ENCODE measurements around the gene SELENOK. TPM values are rescaled to one million over a fixed set of nuclear protein-coding genes. Genes with fewer than 3 reads are reported as not detected.

Gene SELENOK
- total RNA-seq, 1 donor from 2014 or later = 57.2 TPM

- DNase-seq (ENCODE audit: low spot score) = no peak
- Mint-ChIP-seq H3K9me3 (no peaks in the 10 kb centered on the region), H3K4me1 (ENCODE audit: low read depth) (no peaks in the 10 kb centered on the region), H3K4me3 (peak overlapping the region; percentile 63), H3K36me3 (ENCODE audit: low read depth) (no peaks in the 10 kb centered on the region), H3K27me3 (ENCODE audit: insufficient read depth) (peaks cover 48% of the 10 kb centered on the region), H3K27ac (no peak overlapping the region)
- intact Hi-C loops (cut with micrococcal nuclease) = no loop called here
Measured at GRCh38 chr3:53845881-53846133, 45.9 kb downstream of the SELENOK start.

GRCh38 chr3:53845103-53845880, 46.4 kb downstream of the SELENOK start:
- intact Hi-C loops (cut with micrococcal nuclease) = no loop called here

GRCh38 chr3:53844262-53845102, 47.2 kb downstream of the SELENOK start:
- Mint-ChIP-seq H3K9me3 (no peaks in the 10 kb centered on the region), H3K27me3 (ENCODE audit: insufficient read depth) (peaks cover 54% of the 10 kb centered on the region), H3K4me3 (no peak overlapping the region), H3K4me1 (ENCODE audit: low read depth) (no peaks in the 10 kb centered on the region), H3K27ac (no peak overlapping the region), H3K36me3 (ENCODE audit: low read depth) (no peaks in the 10 kb centered on the region)
- intact Hi-C loops (cut with micrococcal nuclease) = no loop called here
- no peak for DNase-seq (ENCODE audit: low spot score)

More at GRCh38 chr3:53845103-53845880, 46.4 kb downstream of the SELENOK start:
- no peaks in the 10 kb centered on the region for H3K9me3 Mint-ChIP-seq
- H3K27ac Mint-ChIP-seq = no peak overlapping the region
- H3K27me3 Mint-ChIP-seq (ENCODE audit: insufficient read depth) = peaks cover 53% of the 10 kb centered on the region
- no peaks in the 10 kb centered on the region for H3K36me3 Mint-ChIP-seq (ENCODE audit: low read depth)
- no peak for DNase-seq (ENCODE audit: low spot score)
- no peaks in the 10 kb centered on the region for H3K4me1 Mint-ChIP-seq (ENCODE audit: low read depth)
- peak overlapping the region; percentile 63 for H3K4me3 Mint-ChIP-seq

GRCh38 chr3:53843195-53844177, 48.2 kb downstream of the SELENOK start:
- Mint-ChIP-seq H3K4me3 (no peak overlapping the region), H3K27me3 (ENCODE audit: insufficient read depth) (peaks cover 54% of the 10 kb centered on the region), H3K4me1 (ENCODE audit: low read depth) (no peaks in the 10 kb centered on the region), H3K27ac (no peak overlapping the region), H3K36me3 (ENCODE audit: low read depth) (no peaks in the 10 kb centered on the region), H3K9me3 (no peaks in the 10 kb centered on the region)
- intact Hi-C loops (cut with micrococcal nuclease) = no loop called here
- no peak for DNase-seq (ENCODE audit: low spot score)

GRCh38 chr3:53842436-53843194, 49.0 kb downstream of the SELENOK start:
- Mint-ChIP-seq H3K4me3 (no peak overlapping the region), H3K4me1 (ENCODE audit: low read depth) (no peaks in the 10 kb centered on the region), H3K27ac (no peak overlapping the region), H3K27me3 (ENCODE audit: insufficient read depth) (peaks cover 48% of the 10 kb centered on the region), H3K36me3 (ENCODE audit: low read depth) (no peaks in the 10 kb centered on the region), H3K9me3 (no peaks in the 10 kb centered on the region)
- intact Hi-C loops (cut with micrococcal nuclease) = no loop called here
- DNase-seq (ENCODE audit: low spot score) = no peak

- peaks cover 36% of the 10 kb centered on the region for H3K27me3 Mint-ChIP-seq (ENCODE audit: insufficient read depth)
- no peak overlapping the region for H3K4me3 Mint-ChIP-seq
- no peaks in the 10 kb centered on the region for H3K4me1 Mint-ChIP-seq (ENCODE audit: low read depth)
- intact Hi-C loops (cut with micrococcal nuclease) = no loop called here
- H3K36me3 Mint-ChIP-seq (ENCODE audit: low read depth) = no peaks in the 10 kb centered on the region
- no peak overlapping the region for H3K27ac Mint-ChIP-seq
- no peaks in the 10 kb centered on the region for H3K9me3 Mint-ChIP-seq
- DNase-seq (ENCODE audit: low spot score) = no peak
Measured at GRCh38 chr3:53841296-53841695, 50.4 kb downstream of the SELENOK start.

GRCh38 chr3:53837331-53837730, 54.3 kb downstream of the SELENOK start:
- no peak overlapping the region for H3K4me3 Mint-ChIP-seq
- intact Hi-C loops (cut with micrococcal nuclease) = no loop called here
- peaks cover 13% of the 10 kb centered on the region for H3K27me3 Mint-ChIP-seq (ENCODE audit: insufficient read depth)
- H3K36me3 Mint-ChIP-seq (ENCODE audit: low read depth) = no peaks in the 10 kb centered on the region
- no peak overlapping the region for H3K27ac Mint-ChIP-seq
- no peak for DNase-seq (ENCODE audit: low spot score)
- H3K4me1 Mint-ChIP-seq (ENCODE audit: low read depth) = no peaks in the 10 kb centered on the region
- no peaks in the 10 kb centered on the region for H3K9me3 Mint-ChIP-seq

- Mint-ChIP-seq H3K36me3 (ENCODE audit: low read depth) (no peaks in the 10 kb centered on the region), H3K4me1 (ENCODE audit: low read depth) (no peaks in the 10 kb centered on the region), H3K4me3 (no peak overlapping the region), H3K9me3 (no peaks in the 10 kb centered on the region), H3K27me3 (ENCODE audit: insufficient read depth) (peaks cover 9% of the 10 kb centered on the region), H3K27ac (no peak overlapping the region)
- intact Hi-C loops (cut with micrococcal nuclease) = no loop called here
- DNase-seq (ENCODE audit: low spot score) = no peak
Measured at GRCh38 chr3:53836084-53836872, 55.4 kb downstream of the SELENOK start.

GRCh38 chr3:53835257-53835656, 56.4 kb downstream of the SELENOK start:
- DNase-seq (ENCODE audit: low spot score) = no peak
- H3K27ac Mint-ChIP-seq = no peak overlapping the region
- intact Hi-C loops (cut with micrococcal nuclease) = no loop called here
- H3K36me3 Mint-ChIP-seq (ENCODE audit: low read depth) = no peaks in the 10 kb centered on the region
- peaks cover 4% of the 10 kb centered on the region for H3K27me3 Mint-ChIP-seq (ENCODE audit: insufficient read depth)
- H3K4me3 Mint-ChIP-seq = no peak overlapping the region
- no peaks in the 10 kb centered on the region for H3K4me1 Mint-ChIP-seq (ENCODE audit: low read depth)
- H3K9me3 Mint-ChIP-seq = no peaks in the 10 kb centered on the region

- DNase-seq (ENCODE audit: low spot score) = no peak
- Mint-ChIP-seq H3K36me3 (ENCODE audit: low read depth) (no peaks in the 10 kb centered on the region), H3K9me3 (no peaks in the 10 kb centered on the region), H3K4me1 (ENCODE audit: low read depth) (no peaks in the 10 kb centered on the region), H3K27ac (no peak overlapping the region), H3K4me3 (no peak overlapping the region), H3K27me3 (ENCODE audit: insufficient read depth) (peaks cover 3% of the 10 kb centered on the region)
- intact Hi-C loops (cut with micrococcal nuclease) = no loop called here
Measured at GRCh38 chr3:53834429-53835095, 57.1 kb downstream of the SELENOK start.

All from activated T-helper 1 cell treated with anti-CD3 and anti-CD28 coated beads, Interleukin-12 subunit alpha, Interleukin-12 subunit beta, Interleukin-2, Interleukin-4 antibody, amounts not matched to agents 30 ng/mL and 10 ng/mL and 1 ng/mL, durations not matched to agents 14 hours and 24 hours and 36 hours (primary cell).